OCI-LY1 (cell line): ENCODE results near the gene ZNF839.
A peak's percentile ranks its signal among the peaks of the same experiment; 100 is the strongest.

Experiments used
- H2AFZ ChIP-seq: fragments of 200-600 bp; sonication (generic), shearing (Covaris generic); 2 replicates; pipeline ENCODE4 v1.6.0; 2014; ENCODE audit warnings: antibody characterized with exemption, mild to moderate bottlenecking, low read length
- H3F3A ChIP-seq: fragments of 200-600 bp; sonication (generic), shearing (Covaris generic); 2 replicates; pipeline ENCODE4 v1.6.0; 2014; ENCODE audit warnings: mild to moderate bottlenecking, antibody characterized with exemption, low read length, moderate library complexity; ENCODE audit not compliant: insufficient read depth
- H3K27ac ChIP-seq: fragments of 200-600 bp; sonication (generic); 2 replicates; pipeline ENCODE4 v1.5.1; 2014; ENCODE audit warnings: low read length, mixed run types, mild to moderate bottlenecking, low read depth; ENCODE audit not compliant: poor library complexity, severe bottlenecking
- H3K27me3 ChIP-seq: fragments of 200-600 bp; sonication (generic); 2 replicates; pipeline ENCODE4 v1.6.0; 2014; ENCODE audit warnings: antibody characterized with exemption, mild to moderate bottlenecking, low read length, moderate library complexity; ENCODE audit not compliant: insufficient read depth
- H3K36me3 ChIP-seq: fragments of 200-600 bp; sonication (generic); 2 replicates; pipeline ENCODE4 v1.6.1; 2014; ENCODE audit warnings: mild to moderate bottlenecking, antibody characterized with exemption, low read length, moderate library complexity, mixed read lengths; ENCODE audit not compliant: insufficient read depth
- H3K4me1 ChIP-seq: fragments of 200-600 bp; sonication (generic); 2 replicates; pipeline ENCODE4 v1.5.1; 2014; ENCODE audit warnings: mild to moderate bottlenecking, low read length, moderate library complexity; ENCODE audit not compliant: insufficient read depth, severe bottlenecking
- H3K4me2 ChIP-seq: fragments of 200-600 bp; sonication (generic), shearing (Covaris generic); 2 replicates; pipeline ENCODE4 v1.6.1; 2014; ENCODE audit warnings: low read length
- H3K4me3 ChIP-seq: fragments of 200-600 bp; sonication (generic); 2 replicates; pipeline ENCODE4 v1.5.1; 2014; ENCODE audit warnings: low read length, low read depth, mild to moderate bottlenecking, mixed read lengths; ENCODE audit not compliant: poor library complexity, severe bottlenecking
- H3K79me2 ChIP-seq: fragments of 200-600 bp; shearing (Covaris generic); 2 replicates; pipeline ENCODE4 v1.6.1; 2016; ENCODE audit warnings: mixed run types, low read length, mixed read lengths; ENCODE audit not compliant: insufficient read depth
- H3K9ac ChIP-seq: fragments of 200-600 bp; sonication (generic), shearing (Covaris generic); 2 replicates; pipeline ENCODE4 v1.6.1; 2014; ENCODE audit warnings: mild to moderate bottlenecking, low read length, mixed read lengths
- H3K9me2 ChIP-seq: fragments of 200-600 bp; sonication (generic), shearing (Covaris generic); 2 replicates; pipeline ENCODE4 v1.6.1; 2014; ENCODE audit warnings: low read depth, mild to moderate bottlenecking, low read length, mixed read lengths
- H3K9me3 ChIP-seq: fragments of 200-600 bp; shearing (Covaris generic); 2 replicates; pipeline ENCODE4 v1.6.1; 2014; ENCODE audit warnings: low read length, mixed read lengths
- H4K20me1 ChIP-seq: fragments of 200-600 bp; sonication (generic), shearing (Covaris generic); 2 replicates; pipeline ENCODE4 v1.6.0; 2016; ENCODE audit warnings: mild to moderate bottlenecking, low read length; ENCODE audit not compliant: insufficient read depth
- EZH2 ChIP-seq: fragments of 200-600 bp; sonication (generic), shearing (Covaris generic); IDR thresholded peaks from 2 replicates; pipeline ENCODE4 v1.8.0; 2017; ENCODE audit warnings: borderline replicate concordance, mixed run types, mild to moderate bottlenecking, antibody characterized with exemption, low read length, moderate library complexity, mixed read lengths
- TF ChIP-seq, protein P1 (sequence below): fragments of 200-600 bp; sonication (generic), shearing (Covaris generic); IDR thresholded peaks from 2 replicates; pipeline ENCODE4 v1.5.1; 2017; ENCODE audit warnings: mild to moderate bottlenecking, antibody characterized with exemption, low read length, moderate library complexity, mixed read lengths

ZNF839 gene

DNA sequence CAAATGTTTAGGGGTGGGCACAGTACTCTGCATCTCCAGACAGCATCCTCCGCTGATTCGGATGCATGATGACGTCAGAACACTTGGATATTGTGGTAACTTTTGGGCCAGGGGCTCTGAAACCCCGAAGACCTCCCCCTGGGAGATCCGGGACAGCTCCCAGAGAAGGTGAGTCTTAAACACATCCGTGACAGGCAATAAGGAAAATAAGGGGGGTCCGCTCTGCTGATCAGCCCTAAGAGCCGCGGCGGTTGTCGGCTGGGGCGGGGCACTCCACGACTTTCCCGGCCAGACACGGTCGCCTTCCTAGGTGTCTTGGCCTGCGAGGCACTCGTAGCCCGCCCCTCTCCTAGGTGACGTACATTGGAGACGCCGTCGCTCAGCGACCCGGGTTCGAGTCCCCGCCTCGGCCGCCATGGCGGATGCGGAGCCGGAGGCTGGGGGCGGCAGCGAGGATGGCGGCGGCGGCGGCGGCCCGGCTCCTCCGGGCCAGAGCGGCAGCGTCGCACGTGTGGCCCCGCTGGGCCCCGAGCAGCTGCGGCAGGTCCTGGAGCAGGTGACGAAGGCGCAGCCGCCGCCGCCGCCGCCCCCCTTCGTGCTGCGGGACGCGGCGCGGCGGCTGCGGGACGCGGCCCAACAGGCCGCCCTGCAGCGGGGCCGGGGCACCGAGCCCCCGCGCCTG, at the start of gene ZNF839:
TSS of gene ZNF839 (plus strand) at position 396 of the 682 bp plus-strand sequence. CDS start at position 416, 20 bp downstream.
- peak within 1 kb of the TSS; percentile 88 for H3K27ac ChIP-seq
- no peak for TF ChIP-seq EZH2
- TF ChIP-seq, protein P1, sequence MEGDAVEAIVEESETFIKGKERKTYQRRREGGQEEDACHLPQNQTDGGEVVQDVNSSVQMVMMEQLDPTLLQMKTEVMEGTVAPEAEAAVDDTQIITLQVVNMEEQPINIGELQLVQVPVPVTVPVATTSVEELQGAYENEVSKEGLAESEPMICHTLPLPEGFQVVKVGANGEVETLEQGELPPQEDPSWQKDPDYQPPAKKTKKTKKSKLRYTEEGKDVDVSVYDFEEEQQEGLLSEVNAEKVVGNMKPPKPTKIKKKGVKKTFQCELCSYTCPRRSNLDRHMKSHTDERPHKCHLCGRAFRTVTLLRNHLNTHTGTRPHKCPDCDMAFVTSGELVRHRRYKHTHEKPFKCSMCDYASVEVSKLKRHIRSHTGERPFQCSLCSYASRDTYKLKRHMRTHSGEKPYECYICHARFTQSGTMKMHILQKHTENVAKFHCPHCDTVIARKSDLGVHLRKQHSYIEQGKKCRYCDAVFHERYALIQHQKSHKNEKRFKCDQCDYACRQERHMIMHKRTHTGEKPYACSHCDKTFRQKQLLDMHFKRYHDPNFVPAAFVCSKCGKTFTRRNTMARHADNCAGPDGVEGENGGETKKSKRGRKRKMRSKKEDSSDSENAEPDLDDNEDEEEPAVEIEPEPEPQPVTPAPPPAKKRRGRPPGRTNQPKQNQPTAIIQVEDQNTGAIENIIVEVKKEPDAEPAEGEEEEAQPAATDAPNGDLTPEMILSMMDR: no peak
- peaks cover 48% of the 10 kb centered on the region for H3K4me1 ChIP-seq
- H3K4me2 ChIP-seq: peak within 1 kb of the TSS; percentile 82
- no peaks in the 10 kb centered on the region for H3K27me3 ChIP-seq
- no peaks in the 10 kb centered on the region for H3K79me2 ChIP-seq
- no peaks in the 10 kb centered on the region for H4K20me1 ChIP-seq
- H3K9ac ChIP-seq: peak within 1 kb of the TSS; percentile 74
- H3F3A ChIP-seq: no peaks in the 10 kb centered on the region
- no peaks in the 10 kb centered on the region for H3K9me2 ChIP-seq
- peak within 1 kb of the TSS; percentile 70 for H3K4me3 ChIP-seq
- no peaks in the 10 kb centered on the region for H3K36me3 ChIP-seq
- no peak within 1 kb of the TSS; the same call in 1 of the 2 replicates for H2AFZ ChIP-seq
- H3K9me3 ChIP-seq: no peaks in the 10 kb centered on the region

DNA sequence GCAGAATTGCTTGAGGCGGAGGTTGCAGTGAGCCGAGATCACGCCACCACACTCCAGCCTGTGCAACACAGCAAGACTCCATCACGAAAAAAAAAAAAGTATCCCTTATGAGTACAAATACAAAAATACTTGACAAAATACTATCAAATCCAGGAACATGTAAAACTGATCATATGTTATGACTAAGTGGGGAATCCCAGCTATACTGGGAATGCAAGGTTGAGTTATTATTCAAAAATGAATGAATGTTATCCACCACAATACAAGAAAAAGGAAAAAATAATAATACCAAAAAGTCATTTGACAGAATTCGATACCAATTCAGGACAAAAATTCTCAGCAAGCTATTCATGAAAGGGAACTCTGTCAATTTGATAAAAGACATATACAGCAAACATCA, 47.2 kb upstream of the ZNF839 start:
- TF ChIP-seq EZH2: no peak
- TF ChIP-seq, protein P1: no peak
- no peak overlapping the region for H3K4me2 ChIP-seq

DNA sequence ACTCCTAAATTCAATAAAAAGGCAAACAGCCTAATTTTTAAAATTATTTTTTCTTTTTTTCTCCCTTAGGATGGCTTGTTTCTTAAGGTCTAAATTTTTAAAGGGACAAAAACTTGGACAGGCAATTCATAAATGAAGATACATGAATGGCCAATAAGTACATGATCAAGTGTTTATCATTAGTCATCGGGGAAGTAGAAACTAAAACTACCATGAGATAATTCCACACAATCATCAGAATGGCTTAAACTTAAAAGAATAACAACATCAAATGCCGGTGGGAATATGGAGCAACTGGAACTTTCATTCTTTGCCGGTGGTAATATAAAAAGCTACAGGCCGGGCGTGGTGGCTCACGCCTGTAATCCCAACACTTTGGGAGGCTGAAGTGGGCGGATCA, 43.7 kb upstream of the ZNF839 start:
- Histone ChIP-seq H3K4me1 (no peaks in the 10 kb centered on the region), H3K36me3 (no peaks in the 10 kb centered on the region), H4K20me1 (no peaks in the 10 kb centered on the region), H3K27ac (no peak overlapping the region), H3K9me2 (no peaks in the 10 kb centered on the region), H2AFZ (no peak overlapping the region), H3K4me2 (no peak overlapping the region), H3K4me3 (no peak overlapping the region), H3K27me3 (no peaks in the 10 kb centered on the region), H3F3A (no peaks in the 10 kb centered on the region), H3K79me2 (no peaks in the 10 kb centered on the region), H3K9me3 (no peaks in the 10 kb centered on the region), H3K9ac (no peak overlapping the region)
- no peak for TF ChIP-seq EZH2
- TF ChIP-seq, protein P1: no peak

More for the DNA sequence above, 47.2 kb upstream of the ZNF839 start:
- H4K20me1 ChIP-seq: no peaks in the 10 kb centered on the region
- H3K9ac ChIP-seq: no peak overlapping the region
- no peaks in the 10 kb centered on the region for H3K27me3 ChIP-seq
- H3K27ac ChIP-seq: no peak overlapping the region
- no peak overlapping the region for H2AFZ ChIP-seq
- H3K9me3 ChIP-seq: no peaks in the 10 kb centered on the region
- H3F3A ChIP-seq: no peaks in the 10 kb centered on the region
- H3K79me2 ChIP-seq: no peaks in the 10 kb centered on the region
- H3K36me3 ChIP-seq: no peaks in the 10 kb centered on the region
- H3K9me2 ChIP-seq: no peaks in the 10 kb centered on the region
- no peak overlapping the region for H3K4me3 ChIP-seq
- no peaks in the 10 kb centered on the region for H3K4me1 ChIP-seq
